Caco-2 (cell line): ENCODE results near the gene AGBL3. TPM values are rescaled to one million over a fixed set of nuclear protein-coding genes. Genes with fewer than 3 reads are reported as not detected.

ENCODE experiments used
- BruUV-seq: library from RNA; stranded (reverse); fragments of 400-500 nt; replicated peaks from 2 replicates; lab custom pipeline; 2021; lab: Mats Ljungman, UMichigan
- CTCF ChIA-PET: fragments of 300-600 bp; sonication (Branson Sonifier 250); formaldehyde crosslinking; loops from one replicate; lab custom pipeline; 2022; ENCODE audit warnings: antibody characterized with exemption; lab: Charles Lee
- POLR2A ChIA-PET: fragments of 300-600 bp; sonication (Branson Sonifier 250); formaldehyde crosslinking; loops from one replicate; lab custom pipeline; 2022; ENCODE audit warnings: antibody characterized with exemption; lab: Charles Lee
- DNase-seq, 2 experiments: peaks; one replicate each; pipeline versions ENCODE4 v3.0.0 to v3.0.0-alpha.2; 2020 to 2022
- H3K27me3 ChIP-seq: replicated peaks from 2 replicates; pipeline ENCODE4 v1.6.0; 2011; ENCODE audit warnings: low read length; ENCODE audit not compliant: control insufficient read depth, insufficient read depth
- H3K36me3 ChIP-seq: 2 replicates; pipeline ENCODE4 v1.5.1; 2011; ENCODE audit warnings: low read length; ENCODE audit not compliant: control insufficient read depth, insufficient read depth
- H3K4me1 ChIP-seq: fragments of 250-450 bp; sonication (Bioruptor Pico); 2 replicates; pipeline ENCODE4 v1.5.1; 2020; ENCODE audit warnings: mild to moderate bottlenecking
- H3K4me3 ChIP-seq: 2 replicates; pipeline ENCODE4 v1.5.1; 2011; ENCODE audit warnings: low read depth, mild to moderate bottlenecking, control low read depth, low read length
- H3K9me3 ChIP-seq: fragments of 250-450 bp; sonication (Bioruptor Pico); 2 replicates; pipeline ENCODE4 v1.5.1; 2020; ENCODE audit warnings: mild to moderate bottlenecking, moderate library complexity
- H3K27ac Mint-ChIP-seq: one replicate; pipeline ENCODE4 v1.8.0; 2022; ENCODE audit warnings: mixed read lengths; ENCODE audit not compliant: unreplicated experiment
- H3K27me3 Mint-ChIP-seq: one replicate; pipeline ENCODE4 v1.8.0; 2022; ENCODE audit warnings: mixed read lengths; ENCODE audit not compliant: insufficient read depth, unreplicated experiment
- H3K36me3 Mint-ChIP-seq: one replicate; pipeline ENCODE4 v1.8.0; 2022; ENCODE audit warnings: mild to moderate bottlenecking, mixed read lengths; ENCODE audit not compliant: insufficient read depth, unreplicated experiment
- H3K4me1 Mint-ChIP-seq: one replicate; pipeline ENCODE4 v1.8.0; 2022; ENCODE audit warnings: low read depth, mixed read lengths; ENCODE audit not compliant: unreplicated experiment
- H3K4me3 Mint-ChIP-seq: one replicate; pipeline ENCODE4 v1.8.0; 2022; ENCODE audit warnings: mild to moderate bottlenecking, moderate library complexity, mixed read lengths; ENCODE audit not compliant: unreplicated experiment
- H3K9me3 Mint-ChIP-seq: one replicate; pipeline ENCODE4 v1.8.0; 2022; ENCODE audit warnings: mixed read lengths; ENCODE audit not compliant: unreplicated experiment
- intact Hi-C: fragments of 100-400 bp; cut with micrococcal nuclease; formaldehyde crosslinking; loops from one replicate; pipeline ENCODE4 v1.10.0; 2022; ENCODE audit not compliant: unreplicated experiment
- total RNA-seq: library from RNA; stranded (reverse); gene quantifications from 2 replicates; pipeline ENCODE4 v1.2.3, GENCODE V29; 2022
- TF ChIP-seq, protein P1 (sequence below), 2 experiments: fragments of 200-600 bp in 1 of 2; IDR thresholded peaks; 1 replicate in 1 of 2; 2 replicates in 1 of 2; pipeline versions ENCODE4 v1.5.1 to v1.8.0; 2011 to 2022; ENCODE audit warnings: antibody characterized with exemption in 1 of 2, control low read depth in 1 of 2, inconsistent platforms in 1 of 2, low read depth in 1 of 2, low read length in 1 of 2, mild to moderate bottlenecking in 1 of 2, moderate library complexity in 1 of 2; ENCODE audit not compliant: insufficient read depth in 1 of 2, severe bottlenecking in 1 of 2, unreplicated experiment in 1 of 2

The AGBL3 gene
- total RNA-seq, 1 experiment from 2014 or later = 6.1 TPM

GRCh38 chr7:135147899-135148721 is 161.8 kb downstream of the AGBL3 start, which contains the start of gene TMEM140:
Gene TMEM140, plus strand, starts transcription at chr7:135148072. Its CDS starts 16,370 bp downstream, at chr7:135164442.
- peaks cover 10% of the 10 kb centered on the region for H3K9me3 Mint-ChIP-seq
- TF ChIP-seq, protein P1, sequence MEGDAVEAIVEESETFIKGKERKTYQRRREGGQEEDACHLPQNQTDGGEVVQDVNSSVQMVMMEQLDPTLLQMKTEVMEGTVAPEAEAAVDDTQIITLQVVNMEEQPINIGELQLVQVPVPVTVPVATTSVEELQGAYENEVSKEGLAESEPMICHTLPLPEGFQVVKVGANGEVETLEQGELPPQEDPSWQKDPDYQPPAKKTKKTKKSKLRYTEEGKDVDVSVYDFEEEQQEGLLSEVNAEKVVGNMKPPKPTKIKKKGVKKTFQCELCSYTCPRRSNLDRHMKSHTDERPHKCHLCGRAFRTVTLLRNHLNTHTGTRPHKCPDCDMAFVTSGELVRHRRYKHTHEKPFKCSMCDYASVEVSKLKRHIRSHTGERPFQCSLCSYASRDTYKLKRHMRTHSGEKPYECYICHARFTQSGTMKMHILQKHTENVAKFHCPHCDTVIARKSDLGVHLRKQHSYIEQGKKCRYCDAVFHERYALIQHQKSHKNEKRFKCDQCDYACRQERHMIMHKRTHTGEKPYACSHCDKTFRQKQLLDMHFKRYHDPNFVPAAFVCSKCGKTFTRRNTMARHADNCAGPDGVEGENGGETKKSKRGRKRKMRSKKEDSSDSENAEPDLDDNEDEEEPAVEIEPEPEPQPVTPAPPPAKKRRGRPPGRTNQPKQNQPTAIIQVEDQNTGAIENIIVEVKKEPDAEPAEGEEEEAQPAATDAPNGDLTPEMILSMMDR (IDR thresholded peaks at IDR 0.05; ENCODE audit: insufficient read depth in 1 of 2, low read depth in 1 of 2, low read length in 1 of 2, severe bottlenecking in 1 of 2, unreplicated experiment in 1 of 2) = no peak
- H3K27ac Mint-ChIP-seq = peak within 1 kb of the TSS; percentile 86
- peaks cover 14% of the 10 kb centered on the region for H3K4me1 ChIP-seq
- POLR2A ChIA-PET = interaction anchor here (0.6 to 0.9 kb wide), 2 partner anchors 16 to 162 kb away, joined by 4 read pairs; partner anchors contain the start of gene AGBL3
- DNase-seq = peak; percentile 63 to 74
- H3K4me3 Mint-ChIP-seq = peak within 1 kb of the TSS; percentile 79
- no peaks in the 10 kb centered on the region for H3K27me3 ChIP-seq
- intact Hi-C loops = loop anchor here (1.0 kb wide), 4 partner anchors 22 to 162 kb away; partner anchors contain the start of genes AGBL3 and CYREN
- H3K9me3 ChIP-seq = no peaks in the 10 kb centered on the region
- H3K27me3 Mint-ChIP-seq = no peaks in the 10 kb centered on the region
- H3K36me3 ChIP-seq = no peaks in the 10 kb centered on the region
- peaks cover 21% of the 10 kb centered on the region for H3K4me1 Mint-ChIP-seq
- TSS peak; percentile 58 for BruUV-seq
- CTCF ChIA-PET = interaction anchor here (0.8 to 1.2 kb wide), 3 partner anchors 16 to 162 kb away, joined by 3 to 5 read pairs (median 4); partner anchors contain the start of gene AGBL3
- H3K4me3 ChIP-seq = peak within 1 kb of the TSS; percentile 33
- H3K36me3 Mint-ChIP-seq = peaks cover 6% of the 10 kb centered on the region

- intact Hi-C loops = no loop called here
- H3K27me3 Mint-ChIP-seq = no peaks in the 10 kb centered on the region
- ChIA-PET POLR2A (no interaction called here), CTCF (no interaction called here)
- Histone ChIP-seq H3K27me3 (no peaks in the 10 kb centered on the region), H3K4me1 (peaks cover 14% of the 10 kb centered on the region), H3K4me3 (no peak overlapping the region), H3K36me3 (no peaks in the 10 kb centered on the region), H3K9me3 (peaks cover 18% of the 10 kb centered on the region)
- H3K9me3 Mint-ChIP-seq = peaks cover 25% of the 10 kb centered on the region
- BruUV-seq = no TSS peak
- TF ChIP-seq, protein P1 (IDR thresholded peaks at IDR 0.05; ENCODE audit: insufficient read depth in 1 of 2, low read depth in 1 of 2, low read length in 1 of 2, severe bottlenecking in 1 of 2, unreplicated experiment in 1 of 2) = no peak
- H3K27ac Mint-ChIP-seq = no peak overlapping the region
- H3K4me3 Mint-ChIP-seq = no peak overlapping the region
- no peak for DNase-seq
- H3K36me3 Mint-ChIP-seq = peaks cover 11% of the 10 kb centered on the region
- peaks cover 21% of the 10 kb centered on the region for H3K4me1 Mint-ChIP-seq
Observed at GRCh38 chr7:135150072-135150782, 163.9 kb downstream of the AGBL3 start.

- H3K27ac Mint-ChIP-seq = no peak overlapping the region
- CTCF ChIA-PET = no interaction called here
Observed at GRCh38 chr7:135151132-135151531, 164.8 kb downstream of the AGBL3 start.

More at GRCh38 chr7:135151132-135151531, 164.8 kb downstream of the AGBL3 start:
- DNase-seq = no peak
- Histone ChIP-seq H3K27me3 (no peaks in the 10 kb centered on the region), H3K36me3 (no peaks in the 10 kb centered on the region), H3K4me1 (peaks cover 14% of the 10 kb centered on the region), H3K4me3 (no peak overlapping the region), H3K9me3 (peaks cover 23% of the 10 kb centered on the region)
- intact Hi-C loops = no loop called here
- BruUV-seq = no TSS peak
- H3K27me3 Mint-ChIP-seq = no peaks in the 10 kb centered on the region
- H3K36me3 Mint-ChIP-seq = peaks cover 11% of the 10 kb centered on the region
- H3K4me1 Mint-ChIP-seq = peaks cover 21% of the 10 kb centered on the region
- peaks cover 34% of the 10 kb centered on the region for H3K9me3 Mint-ChIP-seq
- TF ChIP-seq, protein P1 (IDR thresholded peaks at IDR 0.05; ENCODE audit: insufficient read depth in 1 of 2, low read depth in 1 of 2, low read length in 1 of 2, severe bottlenecking in 1 of 2, unreplicated experiment in 1 of 2) = no peak
- POLR2A ChIA-PET = no interaction called here
- H3K4me3 Mint-ChIP-seq = no peak overlapping the region
